A549 (cell line): Measurements from ENCODE around the gene FLYWCH1. TPM values are rescaled to one million over a fixed set of nuclear protein-coding genes. Genes with fewer than 3 reads are reported as not detected.
"Not testable (repeated sequence)": the region's sequence is repeated elsewhere in the genome, so short reads cannot be mapped to it uniquely, and the experiment has no call there.

ENCODE experiments used
- ATAC-seq, 2 experiments: fragments of 200-7000 bp in 1 of 2; fragments of >200 bp in 1 of 2; cut with Nextera tagmentation in 1 of 2; cut with Tn5 transposase in 1 of 2; 3 replicates each; pipeline versions ENCODE4 v1.8.0 to v1.9.1; 2018 to 2020; ENCODE audit warnings: mild to moderate bottlenecking in 1 of 2, moderate library complexity in 1 of 2
- CTCF ChIA-PET: fragments of 300-600 bp; sonication (Branson Sonifier 250); formaldehyde crosslinking; extraction: SDS; loops from one replicate; lab custom pipeline; 2021; ENCODE audit warnings: antibody characterized with exemption, inconsistent platforms; lab: Yijun Ruan, JAX
- POLR2A ChIA-PET: fragments of 350-600 bp; formaldehyde crosslinking; extraction: SDS; loops from one replicate; lab custom pipeline; 2021; ENCODE audit warnings: antibody characterized with exemption, inconsistent platforms; lab: Yijun Ruan, JAX
- DNase-seq, 2 experiments: peaks; one replicate each; pipeline versions ENCODE4 v3.0.0 to v3.0.0-alpha.2; 2011 to 2016; ENCODE audit warnings: low read depth in 1 of 2, low spot score in 1 of 2
- FAIRE-seq: peaks from 2 replicates; lab custom pipeline; 2011; peaks lifted over from hg19 to GRCh38; lab: Jason Lieb, UNC
- H3K27ac ChIP-seq, 2 experiments: fragments of >200 bp; sonication (Bioruptor Twin); formaldehyde crosslinking; 3 replicates each; pipeline ENCODE4 v1.5.1; 2016 to 2017
- H3K4me1 ChIP-seq: fragments of >200 bp; sonication (Bioruptor Twin); formaldehyde crosslinking; 3 replicates; pipeline ENCODE4 v1.6.1; 2016
- H3K4me2 ChIP-seq: fragments of >200 bp; sonication (Bioruptor Twin); formaldehyde crosslinking; 3 replicates; pipeline ENCODE4 v1.6.1; 2016
- H3K4me3 ChIP-seq: fragments of >200 bp; sonication (Bioruptor Twin); formaldehyde crosslinking; 3 replicates; pipeline ENCODE4 v1.5.1; 2016
- H3K9me3 ChIP-seq: fragments of >200 bp; sonication (Bioruptor Twin); formaldehyde crosslinking; 3 replicates; pipeline ENCODE4 v1.6.1; 2016
- BHLHE40 ChIP-seq: IDR thresholded peaks from 2 replicates; pipeline ENCODE4 v1.6.1; 2012; ENCODE audit warnings: low read depth, low read length, inconsistent platforms
- CBX2 ChIP-seq: fragments of 200-600 bp; sonication (generic); IDR thresholded peaks from 2 replicates; pipeline ENCODE4 v1.6.1; 2016; ENCODE audit warnings: low read depth, mild to moderate bottlenecking, borderline replicate concordance
- CEBPB ChIP-seq, 2 experiments: fragments of >200 bp in 1 of 2; sonication (Bioruptor Twin) in 1 of 2; formaldehyde crosslinking in 1 of 2; IDR thresholded peaks; 2 replicates each; pipeline ENCODE4 v1.6.1; 2012 to 2016
- CHD2 ChIP-seq: fragments of 150-350 bp; IDR thresholded peaks from 2 replicates; pipeline ENCODE4 v1.6.1; 2014; ENCODE audit warnings: low read length; ENCODE audit not compliant: partially characterized antibody
- CHD4 ChIP-seq: fragments of 200-600 bp; sonication (generic); IDR thresholded peaks from 2 replicates; pipeline ENCODE4 v1.6.1; 2016; ENCODE audit warnings: antibody characterized with exemption, mild to moderate bottlenecking, borderline replicate concordance
- EP300 ChIP-seq, 2 experiments: fragments of >200 bp; sonication (Bioruptor Twin); formaldehyde crosslinking; IDR thresholded peaks; 2 replicates in 1 of 2; 3 replicates in 1 of 2; pipeline ENCODE4 v1.6.1; 2016 to 2017
- FOSB ChIP-seq: fragments of 250-450 bp; sonication (Bioruptor Pico); IDR thresholded peaks from 2 replicates; pipeline ENCODE4 v1.5.0; 2020; ENCODE audit warnings: mild to moderate bottlenecking, moderate library complexity
- FOSL2 ChIP-seq, 2 experiments: fragments of 450-650 bp in 1 of 2; fragments of >200 bp in 1 of 2; sonication (Bioruptor Twin) in 1 of 2; formaldehyde crosslinking; IDR thresholded peaks; 2 replicates each; pipeline versions ENCODE4 v1.5.0 to v1.6.1; 2016 to 2020; ENCODE audit warnings: mild to moderate bottlenecking in 1 of 2, moderate library complexity in 1 of 2
- FOXS1 ChIP-seq: fragments of 250-450 bp; sonication (Bioruptor Pico); IDR thresholded peaks from 2 replicates; pipeline ENCODE4 v1.5.0; 2020; ENCODE audit warnings: mild to moderate bottlenecking, moderate library complexity
- HDAC2 ChIP-seq: fragments of 200-600 bp; sonication (generic); IDR thresholded peaks from 2 replicates; pipeline ENCODE4 v1.6.1; 2016
- HEYL ChIP-seq: fragments of 250-450 bp; sonication (Bioruptor Pico); IDR thresholded peaks from 2 replicates; pipeline ENCODE4 v1.8.0; 2021; ENCODE audit warnings: mild to moderate bottlenecking, moderate library complexity
- HOXA7 ChIP-seq: fragments of 250-450 bp; sonication (Bioruptor Pico); IDR thresholded peaks from 2 replicates; pipeline ENCODE4 v1.5.0; 2020; ENCODE audit warnings: mild to moderate bottlenecking, moderate library complexity
- HOXB13 ChIP-seq: fragments of 250-450 bp; sonication (Bioruptor Pico); IDR thresholded peaks from 2 replicates; pipeline ENCODE4 v1.5.0; 2020; ENCODE audit warnings: low read depth, mild to moderate bottlenecking, moderate library complexity
- HOXB5 ChIP-seq: fragments of 250-450 bp; sonication (Bioruptor Pico); IDR thresholded peaks from 2 replicates; pipeline ENCODE4 v1.5.0; 2020; ENCODE audit warnings: mild to moderate bottlenecking, moderate library complexity
- KDM5A ChIP-seq: fragments of 200-600 bp; sonication (generic); IDR thresholded peaks from 2 replicates; pipeline ENCODE4 v1.6.1; 2016; ENCODE audit warnings: antibody characterized with exemption, mild to moderate bottlenecking
- MAFK ChIP-seq: fragments of 450-650 bp; IDR thresholded peaks from 2 replicates; pipeline ENCODE4 v1.6.1; 2014; ENCODE audit not compliant: partially characterized antibody
- MYC ChIP-seq: IDR thresholded peaks from 2 replicates; pipeline ENCODE4 v1.6.1; 2012; ENCODE audit warnings: mild to moderate bottlenecking, inconsistent platforms, low read length, improper control_type of control experiment, borderline replicate concordance
- NR3C1 ChIP-seq: fragments of >200 bp; sonication (Bioruptor Twin); formaldehyde crosslinking; IDR thresholded peaks from 3 replicates; pipeline ENCODE4 v1.6.1; 2017
- SMC3 ChIP-seq: fragments of >200 bp; sonication (Bioruptor Twin); formaldehyde crosslinking; IDR thresholded peaks from 3 replicates; pipeline ENCODE4 v1.6.1; 2018; ENCODE audit warnings: inconsistent platforms
- SREBF2 ChIP-seq: fragments of 450-650 bp; IDR thresholded peaks from 2 replicates; pipeline ENCODE4 v1.6.1; 2014; ENCODE audit warnings: mild to moderate bottlenecking, moderate library complexity
- WGBS: methylation state at CpG from one replicate; pipeline ENCODE4 v1.1.6; 2017; ENCODE audit errors: missing lambda C conversion rate; 5-methylcytosine and 5-hydroxymethylcytosine counted together
- polyA plus RNA-seq, 4 experiments: library from polyadenylated mRNA; depleted of rRNA in 3 of 4; stranded (reverse); fragments of >200 nt; fragmentation: RNase III in 1 of 4; extraction: RNeasy Plus Mini Kit Qiagen cat#74134 plus additional on column Dnase treatment in 1 of 4; gene quantifications; 2 replicates in 3 of 4; 3 replicates in 1 of 4; pipeline ENCODE4 v1.2.3, GENCODE V29; 2011 to 2017
- TF ChIP-seq, protein P1 (sequence below): fragments of 250-450 bp; sonication (Bioruptor Pico); IDR thresholded peaks from 2 replicates; pipeline ENCODE4 v1.5.0; 2020; ENCODE audit warnings: low read depth, mild to moderate bottlenecking, moderate library complexity
- TF ChIP-seq, protein P2 (sequence below): fragments of >200 bp; sonication (Bioruptor Twin); formaldehyde crosslinking; IDR thresholded peaks from 2 replicates; pipeline ENCODE4 v1.6.1; 2016
- TF ChIP-seq, protein P3 (sequence below): fragments of 200-600 bp; sonication (generic); IDR thresholded peaks from 2 replicates; pipeline ENCODE4 v1.6.1; 2016; ENCODE audit warnings: antibody characterized with exemption, mild to moderate bottlenecking, moderate library complexity
- TF ChIP-seq, protein P4 (sequence below): fragments of >200 bp; sonication (Bioruptor Twin); formaldehyde crosslinking; IDR thresholded peaks from 3 replicates; pipeline ENCODE4 v1.6.1; 2016

The FLYWCH1 gene
- polyA plus RNA-seq, 2 of the 4 experiments (the other 2 are of a cell fraction) = 9.3 to 22.5 TPM

DNA sequence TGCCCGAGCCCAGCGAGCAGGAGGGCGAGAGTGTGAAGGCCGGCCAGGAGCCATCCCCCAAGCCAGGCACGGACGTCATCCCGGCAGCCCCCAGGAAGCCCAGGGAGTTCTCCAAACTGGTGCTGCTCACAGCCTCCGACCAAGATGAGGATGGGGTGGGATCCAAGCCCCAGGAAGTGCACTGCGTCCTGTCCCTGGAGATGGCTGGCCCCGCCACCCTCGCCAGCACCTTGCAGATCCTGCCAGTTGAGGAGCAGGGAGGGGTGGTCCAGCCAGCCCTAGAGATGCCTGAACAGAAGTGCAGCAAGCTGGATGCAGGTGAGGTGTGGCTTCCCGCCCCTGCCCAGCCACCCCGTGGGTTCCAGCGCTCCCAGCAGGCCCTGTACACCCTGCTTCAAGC lies 18.0 kb downstream of the FLYWCH1 start:
- ChIA-PET CTCF (interaction anchor here (0.9 to 9.6 kb wide), 7 partner anchors 10 to 59 kb away, joined by 3 to 190 read pairs (median 19); no protein-coding TSS in a partner anchor), POLR2A (interaction anchor here (0.8 kb wide), 1 partner anchor 24 kb away, joined by 3 read pairs; no protein-coding TSS in a partner anchor)
- no peaks in the 10 kb centered on the region for H3K9me3 ChIP-seq
- DNase-seq (no peak), ATAC-seq (no peak), FAIRE-seq (no peak)
- H3K4me3 ChIP-seq = no peak overlapping the region
- WGBS = 93% methylated on average over 9 of the region's 14 CpGs
- H3K27ac ChIP-seq = no peak overlapping the region
- no peak for TF ChIP-seq HOXB5 (CRISPR knock-in tag)
- TF ChIP-seq NR3C1 = no peak
- no peak for TF ChIP-seq CBX2
- TF ChIP-seq FOSB = no peak
- no peak for TF ChIP-seq CEBPB (IDR thresholded peaks at IDR 0.05)
- TF ChIP-seq, protein P1, sequence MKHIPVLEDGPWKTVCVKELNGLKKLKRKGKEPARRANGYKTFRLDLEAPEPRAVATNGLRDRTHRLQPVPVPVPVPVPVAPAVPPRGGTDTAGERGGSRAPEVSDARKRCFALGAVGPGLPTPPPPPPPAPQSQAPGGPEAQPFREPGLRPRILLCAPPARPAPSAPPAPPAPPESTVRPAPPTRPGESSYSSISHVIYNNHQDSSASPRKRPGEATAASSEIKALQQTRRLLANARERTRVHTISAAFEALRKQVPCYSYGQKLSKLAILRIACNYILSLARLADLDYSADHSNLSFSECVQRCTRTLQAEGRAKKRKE (CRISPR knock-in tag) = no peak
- TF ChIP-seq, protein P2, sequence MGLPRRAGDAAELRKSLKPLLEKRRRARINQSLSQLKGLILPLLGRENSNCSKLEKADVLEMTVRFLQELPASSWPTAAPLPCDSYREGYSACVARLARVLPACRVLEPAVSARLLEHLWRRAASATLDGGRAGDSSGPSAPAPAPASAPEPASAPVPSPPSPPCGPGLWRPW = no peak
- no peak for TF ChIP-seq SREBF2
- no peak for TF ChIP-seq MYC
- TF ChIP-seq, protein P3, sequence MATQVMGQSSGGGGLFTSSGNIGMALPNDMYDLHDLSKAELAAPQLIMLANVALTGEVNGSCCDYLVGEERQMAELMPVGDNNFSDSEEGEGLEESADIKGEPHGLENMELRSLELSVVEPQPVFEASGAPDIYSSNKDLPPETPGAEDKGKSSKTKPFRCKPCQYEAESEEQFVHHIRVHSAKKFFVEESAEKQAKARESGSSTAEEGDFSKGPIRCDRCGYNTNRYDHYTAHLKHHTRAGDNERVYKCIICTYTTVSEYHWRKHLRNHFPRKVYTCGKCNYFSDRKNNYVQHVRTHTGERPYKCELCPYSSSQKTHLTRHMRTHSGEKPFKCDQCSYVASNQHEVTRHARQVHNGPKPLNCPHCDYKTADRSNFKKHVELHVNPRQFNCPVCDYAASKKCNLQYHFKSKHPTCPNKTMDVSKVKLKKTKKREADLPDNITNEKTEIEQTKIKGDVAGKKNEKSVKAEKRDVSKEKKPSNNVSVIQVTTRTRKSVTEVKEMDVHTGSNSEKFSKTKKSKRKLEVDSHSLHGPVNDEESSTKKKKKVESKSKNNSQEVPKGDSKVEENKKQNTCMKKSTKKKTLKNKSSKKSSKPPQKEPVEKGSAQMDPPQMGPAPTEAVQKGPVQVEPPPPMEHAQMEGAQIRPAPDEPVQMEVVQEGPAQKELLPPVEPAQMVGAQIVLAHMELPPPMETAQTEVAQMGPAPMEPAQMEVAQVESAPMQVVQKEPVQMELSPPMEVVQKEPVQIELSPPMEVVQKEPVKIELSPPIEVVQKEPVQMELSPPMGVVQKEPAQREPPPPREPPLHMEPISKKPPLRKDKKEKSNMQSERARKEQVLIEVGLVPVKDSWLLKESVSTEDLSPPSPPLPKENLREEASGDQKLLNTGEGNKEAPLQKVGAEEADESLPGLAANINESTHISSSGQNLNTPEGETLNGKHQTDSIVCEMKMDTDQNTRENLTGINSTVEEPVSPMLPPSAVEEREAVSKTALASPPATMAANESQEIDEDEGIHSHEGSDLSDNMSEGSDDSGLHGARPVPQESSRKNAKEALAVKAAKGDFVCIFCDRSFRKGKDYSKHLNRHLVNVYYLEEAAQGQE = no peak
- TF ChIP-seq HEYL = no peak
- TF ChIP-seq, protein P4, sequence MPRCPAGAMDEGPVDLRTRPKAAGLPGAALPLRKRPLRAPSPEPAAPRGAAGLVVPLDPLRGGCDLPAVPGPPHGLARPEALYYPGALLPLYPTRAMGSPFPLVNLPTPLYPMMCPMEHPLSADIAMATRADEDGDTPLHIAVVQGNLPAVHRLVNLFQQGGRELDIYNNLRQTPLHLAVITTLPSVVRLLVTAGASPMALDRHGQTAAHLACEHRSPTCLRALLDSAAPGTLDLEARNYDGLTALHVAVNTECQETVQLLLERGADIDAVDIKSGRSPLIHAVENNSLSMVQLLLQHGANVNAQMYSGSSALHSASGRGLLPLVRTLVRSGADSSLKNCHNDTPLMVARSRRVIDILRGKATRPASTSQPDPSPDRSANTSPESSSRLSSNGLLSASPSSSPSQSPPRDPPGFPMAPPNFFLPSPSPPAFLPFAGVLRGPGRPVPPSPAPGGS = no peak
- TF ChIP-seq HDAC2 = no peak
- no peak for TF ChIP-seq BHLHE40
- TF ChIP-seq FOSL2 (IDR thresholded peaks at IDR 0.05) = no peak
- no peak for TF ChIP-seq FOSL2 (CRISPR knock-in tag; IDR thresholded peaks at IDR 0.05)
- TF ChIP-seq EP300 (IDR thresholded peaks at IDR 0.05) = no peak
- no peak overlapping the region for H3K4me2 ChIP-seq
- H3K4me1 ChIP-seq = peaks cover 3% of the 10 kb centered on the region; the same call in 1 of the 3 replicates

DNA sequence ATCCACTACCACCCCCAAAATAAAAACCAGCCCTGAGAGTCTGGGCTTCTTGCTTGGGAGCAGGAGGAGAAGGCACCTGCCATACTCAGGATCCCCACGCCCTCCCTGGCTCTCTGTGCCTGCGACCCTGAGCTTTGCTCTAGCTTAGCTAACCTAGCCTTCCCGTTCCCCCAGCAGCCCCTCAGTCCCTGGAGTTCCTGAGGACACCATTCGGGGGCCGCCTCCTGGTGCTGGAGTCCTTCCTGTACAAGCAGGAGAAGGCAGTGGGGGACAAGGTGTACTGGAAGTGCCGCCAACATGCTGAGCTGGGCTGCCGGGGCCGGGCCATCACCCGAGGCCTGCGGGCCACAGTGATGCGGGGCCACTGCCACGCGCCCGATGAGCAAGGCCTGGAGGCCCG lies 18.5 kb downstream of the FLYWCH1 start:
- no peak for FAIRE-seq
- H3K9me3 ChIP-seq = no peaks in the 10 kb centered on the region
- ChIA-PET POLR2A (interaction anchor here (0.8 kb wide), 1 partner anchor 25 kb away, joined by 3 read pairs; no protein-coding TSS in a partner anchor), CTCF (interaction anchor here (0.9 to 9.6 kb wide), 7 partner anchors 10 to 59 kb away, joined by 3 to 190 read pairs (median 19); no protein-coding TSS in a partner anchor)
- no peak overlapping the region for H3K4me2 ChIP-seq
- TF ChIP-seq FOSB (no peak), SMC3 (no peak), EP300 (IDR thresholded peaks at IDR 0.05) (no peak), BHLHE40 (no peak), KDM5A (no peak), NR3C1 (no peak), FOXS1 (CRISPR knock-in tag) (no peak), CHD2 (no peak), CHD4 (no peak), MAFK (no peak), HOXB13 (no peak), HOXB5 (CRISPR knock-in tag) (no peak), HOXA7 (CRISPR knock-in tag) (no peak)
- TF ChIP-seq, protein P4 = no peak
- TF ChIP-seq, protein P1 (CRISPR knock-in tag) = no peak
- no peak for ATAC-seq
- no peak overlapping the region for H3K4me3 ChIP-seq
- 88% methylated on average over 15 of the region's 15 CpGs for WGBS
- DNase-seq = no peak
- H3K4me1 ChIP-seq = peaks cover 3% of the 10 kb centered on the region; the same call in 1 of the 3 replicates
- H3K27ac ChIP-seq = no peak overlapping the region

DNA sequence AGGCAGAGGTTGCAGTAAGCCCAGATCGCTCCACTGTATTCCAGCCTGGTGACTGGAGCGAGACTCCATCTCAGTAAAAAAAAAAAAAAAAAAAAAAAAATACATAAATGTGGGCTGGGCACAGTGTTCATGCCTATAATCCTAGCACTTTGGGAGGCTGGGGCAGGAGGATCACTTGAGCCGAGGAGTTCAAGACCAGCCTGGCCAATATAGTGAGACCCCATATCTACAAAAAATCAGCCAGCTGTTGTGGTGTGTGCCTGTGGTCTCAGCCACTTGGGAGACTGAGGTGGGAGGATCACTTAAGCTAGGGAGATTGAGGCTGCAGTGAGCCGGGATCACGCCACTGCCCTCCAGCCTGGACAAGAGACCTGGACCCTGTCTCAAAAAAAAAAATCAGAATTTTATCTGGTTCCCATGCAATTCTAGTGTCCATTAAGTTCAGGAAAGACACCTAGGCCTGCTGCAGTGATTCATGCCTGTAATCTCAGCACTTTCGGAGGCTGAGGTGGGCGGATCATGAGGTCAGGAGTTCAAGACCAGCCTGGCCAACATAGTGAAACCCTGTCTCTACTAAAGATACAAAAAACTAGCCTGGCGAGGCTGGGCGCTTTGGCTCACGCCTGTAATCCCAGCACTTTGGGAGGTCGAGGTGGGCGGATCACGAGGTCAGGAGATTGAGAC lies 19.6 kb downstream of the FLYWCH1 start:
- H3K4me3 ChIP-seq, H3K27ac ChIP-seq, ATAC-seq, H3K4me1 ChIP-seq, FAIRE-seq, POLR2A ChIA-PET, DNase-seq, H3K9me3 ChIP-seq, H3K4me2 ChIP-seq: not testable (repeated sequence)
- CTCF ChIA-PET = interaction anchor here (1.0 to 9.6 kb wide), 4 partner anchors 11 to 33 kb away, joined by 3 to 190 read pairs (median 20); partner anchors contain the start of gene KREMEN2
- 91% methylated on average over 13 of the region's 13 CpGs for WGBS
